CD4-positive, alpha-beta T cell treated with Interleukin-21 for 1 hour (primary cell): ENCODE measurements around the gene GRIP2.

ENCODE experiments used
- DNase-seq: peaks from one replicate; pipeline ENCODE4 v3.0.0-alpha.2; 2020

Gene GRIP2

DNA sequence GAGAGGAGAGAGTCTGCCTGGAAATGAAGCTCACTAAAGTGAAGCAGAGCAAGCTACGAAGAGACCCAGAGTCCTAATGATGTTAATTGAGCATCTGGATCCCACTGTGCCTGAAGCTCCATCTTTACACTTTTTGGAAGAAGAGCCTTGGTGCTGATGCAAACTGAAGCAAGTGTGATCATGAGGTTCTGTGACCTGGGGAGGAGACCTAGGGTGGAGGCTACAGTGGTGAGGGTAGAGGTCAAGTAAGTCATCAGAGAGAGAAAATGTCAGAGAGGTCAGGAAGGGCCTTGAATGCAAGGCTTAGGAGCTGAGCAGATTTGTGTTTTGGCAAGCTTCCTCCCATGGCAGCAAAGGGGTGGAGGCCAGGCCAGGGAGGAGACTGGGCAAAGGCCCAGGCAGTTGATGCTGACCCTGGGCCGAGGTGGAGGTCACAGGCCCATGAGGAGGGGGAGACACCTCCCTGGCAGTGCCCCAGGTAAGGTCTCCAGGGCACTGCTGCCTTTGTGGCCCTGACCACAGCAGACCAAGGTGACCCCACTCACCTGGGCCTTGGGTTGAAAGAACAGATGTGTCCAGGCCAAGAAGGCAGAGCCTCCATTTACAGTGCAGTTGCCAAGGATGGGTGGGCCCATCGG lies 1.6 kb downstream of the GRIP2 start:
- no peak for DNase-seq

DNA sequence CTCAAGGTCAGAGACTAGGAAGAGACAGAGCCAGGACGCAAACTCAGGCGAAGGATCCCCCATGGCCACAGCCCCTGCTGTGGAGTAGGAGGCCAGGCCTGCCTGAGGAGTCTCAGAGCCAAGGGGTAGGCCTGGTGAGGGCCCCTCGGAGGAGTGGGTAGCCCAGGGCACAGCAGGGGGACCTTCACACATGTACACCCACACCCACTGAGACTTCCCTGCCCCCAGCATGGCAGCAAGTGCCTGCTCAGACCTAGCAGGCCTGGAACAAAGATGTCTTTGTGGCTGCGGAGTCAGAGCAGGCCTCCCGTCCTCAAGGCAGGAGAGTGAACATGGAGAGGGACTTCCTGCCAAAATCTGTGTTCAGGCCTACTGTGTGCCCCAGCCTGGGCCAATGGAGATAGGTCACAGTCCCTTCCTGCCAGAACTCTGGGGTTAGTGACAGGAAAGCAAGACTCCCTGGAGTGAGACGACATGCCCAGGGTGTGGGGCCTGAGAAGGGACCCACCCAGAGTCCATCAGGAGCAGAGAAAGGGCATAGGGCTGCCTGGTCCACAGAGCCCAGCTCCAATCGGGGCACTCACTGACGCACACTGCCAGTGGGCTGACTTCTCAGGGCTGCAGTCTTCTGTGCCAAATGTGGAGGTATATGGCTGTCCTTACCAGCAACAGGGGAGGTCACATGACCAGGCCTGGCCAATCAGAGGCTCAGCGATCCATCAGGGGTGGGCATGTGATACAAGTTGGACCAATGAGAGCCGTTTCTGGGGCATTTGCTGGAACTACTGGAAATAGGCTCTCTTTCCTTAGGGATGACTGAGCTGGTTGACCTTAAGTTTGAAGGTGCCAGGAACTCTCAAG lies 2.3 kb downstream of the GRIP2 start:
- DNase-seq, result no peak

DNA sequence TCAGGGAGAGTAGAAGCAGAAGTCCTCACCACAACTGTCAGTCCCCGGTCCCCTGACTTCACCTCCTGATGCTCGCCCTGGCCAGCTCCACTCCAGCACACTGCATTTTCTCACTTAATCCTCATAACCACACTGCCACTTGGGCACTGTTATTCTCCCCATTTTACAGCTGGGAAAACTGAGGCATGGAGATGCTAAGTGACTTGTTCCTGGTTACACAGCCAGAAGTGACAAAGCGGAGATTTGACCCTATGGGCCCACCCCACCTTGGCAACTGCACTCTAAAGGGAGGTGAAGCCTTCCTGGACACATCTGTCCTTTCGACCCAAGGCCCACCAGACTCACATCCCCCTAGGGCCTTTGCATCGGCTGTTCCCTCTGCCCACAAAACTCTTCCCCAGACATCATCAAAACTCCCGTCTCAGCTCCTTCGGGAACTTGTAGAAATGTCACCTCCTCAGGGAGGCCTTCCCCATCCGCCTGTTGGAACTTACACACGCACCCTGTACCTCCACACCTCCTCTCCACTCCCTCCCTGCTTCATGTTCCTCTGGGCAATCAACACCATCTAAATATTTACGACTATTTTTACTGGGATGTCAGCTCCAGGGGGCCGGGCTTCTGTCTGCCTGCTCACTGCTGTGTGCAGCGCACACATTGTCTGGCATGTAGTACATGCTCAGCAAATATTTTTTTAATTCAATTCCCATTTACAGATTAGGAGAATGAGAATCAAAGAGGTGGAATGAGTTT lies 3.1 kb downstream of the GRIP2 start:
- DNase-seq, result no peak

DNA sequence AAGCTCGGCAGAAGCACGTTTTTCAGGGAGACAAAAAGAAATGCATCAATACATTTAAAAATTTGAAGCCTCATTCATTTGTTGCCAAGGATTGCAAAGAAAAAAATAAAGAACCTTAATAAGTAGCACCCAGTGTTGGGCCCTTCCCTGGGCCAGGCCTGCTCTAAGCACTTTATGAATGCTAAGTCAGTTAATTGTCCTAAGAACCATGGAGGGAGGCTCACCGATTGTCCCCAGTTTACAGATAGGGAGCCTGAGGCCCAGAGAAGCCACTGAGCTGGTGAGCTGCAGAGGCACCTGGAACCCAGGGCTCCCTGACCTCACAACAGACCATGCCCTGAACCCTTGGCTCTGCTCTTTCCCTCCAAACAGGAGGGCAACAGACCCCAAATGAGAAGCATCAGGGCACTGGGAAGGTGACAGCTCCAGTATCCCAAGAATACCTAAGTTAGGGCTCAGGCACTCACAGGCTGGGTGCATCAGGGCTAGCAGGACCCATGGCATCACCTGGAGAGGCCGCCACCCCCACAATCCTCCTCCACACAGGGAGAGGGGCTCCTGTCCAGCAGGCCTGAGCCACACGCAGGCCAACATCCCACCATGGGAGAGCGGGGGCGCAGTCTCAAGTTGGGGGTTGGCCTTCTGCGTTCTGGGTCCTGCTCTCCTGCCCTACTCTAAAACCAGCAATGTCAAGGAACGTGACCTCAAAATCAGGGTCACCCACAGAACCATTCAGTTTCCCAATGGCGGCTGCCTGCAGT lies 3.9 kb downstream of the GRIP2 start:
- no peak for DNase-seq

DNA sequence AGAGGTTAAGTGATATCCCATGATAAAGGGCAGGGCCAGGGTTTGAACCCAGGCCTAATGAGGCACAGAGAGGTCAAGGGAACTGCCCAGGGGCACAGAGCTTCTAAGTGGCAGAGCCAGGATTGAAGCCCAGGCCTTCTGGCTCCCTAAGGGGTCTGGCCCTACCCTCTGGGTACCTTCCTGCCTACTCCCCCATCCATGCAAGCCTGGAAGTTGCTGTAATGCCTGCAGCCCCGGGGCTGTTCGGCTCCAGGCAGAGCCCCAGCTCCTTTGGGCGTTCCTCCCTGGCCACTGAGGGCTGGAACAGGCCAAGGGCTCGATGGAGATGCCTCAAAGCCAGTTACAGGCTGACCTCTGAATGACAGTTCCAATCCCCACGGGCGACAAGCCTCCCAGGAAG lies 4.5 kb downstream of the GRIP2 start:
- no peak for DNase-seq

DNA sequence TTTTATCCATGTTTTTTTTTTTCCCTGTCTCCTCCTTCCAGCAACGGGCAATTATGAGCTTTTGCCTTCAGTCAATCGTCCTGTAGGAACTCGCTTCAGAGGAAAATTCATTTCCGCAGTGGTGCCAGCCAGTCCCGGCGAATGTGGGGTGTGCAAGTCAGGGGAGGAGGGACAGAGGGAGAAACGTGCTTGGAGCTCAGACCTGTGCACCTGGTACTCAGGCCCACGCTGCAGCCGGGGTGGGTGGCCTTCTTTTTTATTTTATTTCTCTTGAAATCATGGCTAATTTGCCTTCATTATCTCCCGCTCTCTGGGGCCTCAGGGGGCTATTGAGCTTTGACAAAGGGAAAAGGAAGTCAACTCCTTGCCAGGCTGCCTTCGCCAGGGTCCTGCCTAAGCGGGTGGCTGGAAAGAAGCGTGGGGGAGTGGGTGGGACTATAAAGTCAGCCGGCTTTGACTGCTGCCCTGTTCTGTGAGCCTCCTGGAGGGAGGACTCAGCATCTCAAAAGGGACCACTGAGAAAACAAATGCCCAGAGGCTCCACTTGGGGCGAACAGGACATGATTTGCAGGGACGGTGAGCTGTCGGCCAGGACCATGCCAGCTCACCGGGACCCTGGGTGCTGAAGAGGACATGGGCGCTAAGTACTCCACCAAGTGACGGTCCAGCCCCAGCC lies 5.5 kb downstream of the GRIP2 start:
- no peak for DNase-seq

DNA sequence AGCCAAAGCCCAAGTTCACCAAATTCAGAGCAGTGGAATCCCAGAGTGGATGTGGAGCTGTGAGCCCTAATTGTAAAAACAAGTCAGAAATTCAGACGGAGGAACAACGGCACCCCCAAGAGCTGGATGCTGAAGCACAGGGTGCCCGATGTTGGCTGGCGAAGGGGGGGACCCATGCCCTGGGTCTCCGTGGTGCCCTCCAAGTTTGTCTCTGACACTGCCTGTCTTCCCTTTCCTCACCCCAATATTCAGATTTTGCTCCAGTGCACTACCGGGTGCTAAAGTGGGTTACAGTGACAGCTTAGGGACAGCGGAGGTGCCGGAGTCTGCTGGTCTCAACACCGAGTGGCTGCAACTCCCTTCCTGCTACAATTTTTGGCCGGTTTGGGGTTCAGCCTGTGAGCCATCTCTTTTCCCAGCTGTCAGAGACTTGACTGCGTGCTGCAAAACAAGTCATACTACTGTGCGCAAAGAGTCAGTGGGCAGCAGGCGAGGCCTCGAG lies 6.6 kb downstream of the GRIP2 start:
- DNase-seq, result no peak

DNA sequence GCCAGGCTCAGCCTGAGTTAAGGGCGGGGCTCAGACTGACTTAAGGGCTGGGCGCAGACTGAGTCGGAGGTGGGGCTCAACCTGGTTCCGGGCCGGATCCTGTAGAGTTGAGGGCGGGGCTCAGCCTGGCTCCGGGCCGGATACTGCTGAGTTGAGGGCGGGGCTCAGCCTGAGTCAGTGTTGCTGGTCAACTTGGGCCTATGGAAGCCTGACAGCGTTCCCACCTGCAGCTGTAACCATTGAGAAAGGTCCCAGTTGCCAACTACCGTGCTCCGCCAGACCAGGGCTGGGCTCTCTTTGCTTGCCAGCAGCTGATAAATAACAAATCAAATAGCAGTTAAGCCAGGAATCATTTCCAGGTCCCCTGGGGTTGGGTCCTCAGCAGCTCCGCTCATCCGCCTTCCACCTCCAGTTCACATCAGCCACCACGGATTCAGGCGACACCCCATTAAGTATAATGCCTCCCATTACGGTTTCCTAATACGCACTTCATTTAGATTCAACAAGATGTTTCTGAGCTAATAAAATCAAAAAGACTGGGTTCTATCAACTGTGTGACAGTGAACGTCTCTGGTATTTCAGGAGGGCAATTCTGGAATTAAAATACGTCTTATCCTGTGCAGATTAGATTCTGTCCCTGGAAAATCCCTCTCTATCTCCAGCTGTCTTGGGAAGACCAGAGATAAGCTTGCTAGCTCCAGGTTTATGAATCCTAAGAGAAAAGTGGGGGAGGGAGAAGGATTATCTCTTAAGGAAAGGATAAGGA lies 7.3 kb downstream of the GRIP2 start:
- DNase-seq, result no peak

DNA sequence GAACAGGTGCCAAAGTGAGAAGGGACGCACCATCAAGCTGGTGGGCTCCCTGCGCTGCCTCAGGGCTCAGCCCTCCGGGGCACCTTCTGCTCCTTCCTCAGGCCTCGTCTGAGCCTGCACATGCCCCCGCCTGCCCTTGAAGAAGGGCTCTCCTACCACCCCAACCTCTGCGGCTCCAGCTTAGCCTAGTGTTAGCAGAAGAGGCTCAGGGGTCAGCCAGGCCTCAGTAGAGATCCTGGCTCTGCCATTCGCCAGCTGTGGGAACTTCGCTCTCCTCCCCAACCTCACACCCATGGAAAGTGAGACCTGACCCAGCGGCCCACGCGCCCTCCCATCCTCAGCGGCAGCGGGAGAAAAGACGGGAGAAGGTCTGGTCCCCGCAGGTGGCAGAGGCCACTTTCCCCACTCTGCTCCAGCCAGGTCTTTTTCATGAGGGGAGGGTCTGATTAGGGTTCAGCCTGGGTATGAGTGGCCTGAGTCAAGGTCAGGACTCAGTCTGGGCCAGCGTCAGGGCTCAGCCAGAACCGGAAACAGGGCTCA lies 8.2 kb downstream of the GRIP2 start:
- DNase-seq, result no peak

DNA sequence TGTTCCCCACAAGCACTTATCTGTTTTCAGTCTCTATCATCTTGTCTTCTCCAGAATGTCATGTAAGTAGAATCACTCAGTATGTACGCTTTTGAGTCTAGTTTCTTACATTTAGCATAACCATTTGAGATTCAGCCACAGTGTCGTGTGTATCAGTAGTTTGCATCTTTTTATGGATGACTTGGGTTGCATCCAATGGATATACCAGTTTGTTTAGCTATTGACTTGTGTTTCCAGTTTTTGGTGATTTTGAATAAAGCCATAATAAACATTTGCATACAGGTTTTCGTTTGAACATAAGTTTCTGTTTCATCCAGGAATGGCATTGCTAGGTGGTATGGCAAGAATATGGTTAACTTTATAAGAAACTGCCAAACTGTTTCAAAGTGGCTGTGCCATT lies 12.1 kb downstream of the GRIP2 start:
- no peak for DNase-seq

DNA sequence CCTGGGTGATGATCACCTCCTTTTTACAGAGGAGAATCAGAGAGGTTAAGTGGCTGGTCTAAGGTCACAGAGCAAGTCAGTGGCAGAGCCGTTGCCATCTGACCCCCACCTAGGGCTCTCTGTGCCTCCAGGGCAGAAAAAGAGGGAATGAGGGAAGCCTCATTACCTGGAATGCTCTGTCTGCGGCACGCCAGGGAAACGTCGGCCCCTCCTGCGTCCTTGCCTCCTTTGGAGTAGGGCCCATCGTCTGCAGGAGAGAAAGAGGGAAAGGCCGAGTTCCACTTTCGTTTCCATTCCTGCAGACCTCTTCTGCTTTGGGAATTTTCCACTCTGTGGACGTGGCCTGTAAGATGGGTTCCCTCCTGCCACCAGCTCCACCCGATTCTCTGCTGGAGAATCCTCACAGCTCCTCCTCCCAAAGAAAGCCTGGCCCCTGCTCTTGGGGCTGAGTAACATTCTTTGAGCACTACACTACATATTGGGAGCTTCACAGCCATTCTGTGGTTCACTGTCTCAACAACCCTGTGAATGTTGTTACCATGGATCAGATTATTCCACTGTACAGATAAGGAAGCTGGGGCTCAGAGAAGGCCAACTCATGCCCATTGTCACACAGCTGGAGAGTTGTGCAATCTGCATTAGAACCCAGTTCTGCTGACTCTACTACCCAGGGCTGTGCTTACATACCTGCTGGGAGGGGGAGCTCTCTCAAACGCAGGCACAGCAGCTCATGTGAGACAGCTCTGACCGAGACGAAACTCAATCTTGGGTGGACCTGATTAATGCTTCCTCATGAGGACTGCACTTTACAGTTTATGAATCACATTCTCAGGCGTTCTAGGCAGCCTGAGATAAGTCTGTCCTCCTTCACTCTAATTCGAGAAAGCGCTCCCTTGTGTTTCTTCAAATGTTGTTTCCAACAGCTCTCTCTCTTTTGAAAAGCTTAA lies 14.2 kb downstream of the GRIP2 start:
- no peak for DNase-seq

DNA sequence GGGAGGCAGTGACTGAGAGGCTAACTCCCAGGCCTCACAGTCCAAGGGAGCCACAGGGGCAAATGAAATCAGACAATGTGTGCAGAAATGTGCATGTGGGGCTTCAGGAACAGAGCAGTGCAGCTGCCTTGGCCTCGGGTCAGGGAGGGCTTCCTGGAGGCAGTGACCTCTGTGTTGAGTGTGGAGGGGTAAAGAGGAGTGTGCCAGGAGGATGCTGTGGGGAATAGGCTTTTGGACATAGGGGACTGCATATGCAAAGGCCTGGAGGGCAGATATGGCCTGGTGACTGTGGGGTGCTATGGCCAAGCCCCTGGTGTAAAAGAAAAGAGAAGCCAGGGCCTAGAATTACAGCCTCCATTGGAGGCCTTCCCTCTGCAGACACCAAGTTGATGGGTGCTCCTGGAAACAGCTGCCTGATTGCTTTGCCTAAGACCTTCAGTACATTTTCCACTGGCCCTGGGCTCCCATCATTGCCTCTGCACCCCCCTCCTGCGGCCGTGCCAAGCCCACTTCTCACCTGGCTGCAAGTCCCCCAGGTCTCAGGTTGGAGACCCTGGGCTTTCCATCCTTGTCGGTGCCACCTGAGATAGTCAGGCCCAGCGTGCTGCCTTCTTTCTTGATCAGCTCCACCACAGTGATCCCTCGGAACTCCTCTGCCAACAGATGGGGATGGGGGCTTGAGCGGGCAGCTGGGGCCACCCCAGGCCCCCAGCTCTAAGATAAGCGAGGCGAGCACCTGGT lies 15.1 kb downstream of the GRIP2 start:
- no peak for DNase-seq

DNA sequence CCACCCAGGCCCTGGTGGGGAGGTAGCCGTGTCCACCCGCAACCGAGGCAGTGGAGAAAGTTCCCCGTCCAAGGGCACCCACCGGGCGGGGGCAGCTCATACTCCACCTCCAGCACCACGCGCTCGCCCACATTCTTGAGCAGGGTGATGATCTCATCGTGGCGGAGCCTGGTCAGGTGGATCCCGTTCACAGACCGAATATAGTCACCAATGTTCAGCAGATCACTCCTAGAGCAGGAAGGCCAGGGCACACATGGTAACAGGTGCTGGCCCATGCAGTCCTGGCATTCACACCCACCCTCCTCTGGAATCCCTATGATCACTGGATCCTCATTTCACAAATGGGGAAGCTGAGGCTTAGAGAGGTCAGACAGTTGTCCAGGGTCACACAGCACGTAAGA lies 15.8 kb downstream of the GRIP2 start:
- no peak for DNase-seq

DNA sequence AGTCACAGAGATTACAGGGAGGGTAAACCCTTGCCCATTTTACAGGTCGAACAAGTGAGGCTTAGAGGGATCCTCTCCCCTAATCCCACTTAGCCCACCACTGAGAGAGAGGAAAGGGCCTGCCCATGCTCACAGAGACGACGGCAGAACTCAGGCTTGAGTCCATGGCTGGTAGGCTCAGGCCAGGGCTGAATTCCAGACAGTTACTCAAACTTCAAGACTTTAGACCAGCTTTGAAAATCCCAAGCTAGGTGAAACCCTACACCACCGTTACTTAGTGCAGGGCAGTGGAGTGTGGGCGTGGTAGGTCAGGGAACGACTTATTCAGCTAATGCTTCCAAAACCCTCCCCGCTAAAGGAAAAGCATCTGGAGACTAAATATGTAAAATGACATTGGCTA lies 16.4 kb downstream of the GRIP2 start:
- no peak for DNase-seq

DNA sequence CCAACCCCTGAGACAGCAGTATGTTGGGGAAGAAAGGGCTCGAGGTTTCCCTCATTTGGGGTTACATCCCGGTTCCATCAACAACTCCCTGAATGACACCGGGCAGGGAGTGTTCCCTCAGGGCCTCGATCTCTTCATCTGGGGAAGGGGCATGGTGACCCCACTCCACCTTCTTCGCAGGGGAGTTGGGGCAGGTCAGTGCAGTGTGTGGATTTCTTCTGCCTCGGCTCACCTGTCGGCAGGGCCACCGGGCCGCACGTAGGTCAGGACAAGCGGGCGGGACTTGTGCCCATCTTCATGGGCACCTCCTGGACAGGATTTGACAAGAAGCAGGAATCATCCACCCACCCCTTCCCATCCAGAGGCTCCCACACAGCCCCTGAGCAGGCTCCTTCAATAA lies 17.4 kb downstream of the GRIP2 start:
- DNase-seq, result no peak

DNA sequence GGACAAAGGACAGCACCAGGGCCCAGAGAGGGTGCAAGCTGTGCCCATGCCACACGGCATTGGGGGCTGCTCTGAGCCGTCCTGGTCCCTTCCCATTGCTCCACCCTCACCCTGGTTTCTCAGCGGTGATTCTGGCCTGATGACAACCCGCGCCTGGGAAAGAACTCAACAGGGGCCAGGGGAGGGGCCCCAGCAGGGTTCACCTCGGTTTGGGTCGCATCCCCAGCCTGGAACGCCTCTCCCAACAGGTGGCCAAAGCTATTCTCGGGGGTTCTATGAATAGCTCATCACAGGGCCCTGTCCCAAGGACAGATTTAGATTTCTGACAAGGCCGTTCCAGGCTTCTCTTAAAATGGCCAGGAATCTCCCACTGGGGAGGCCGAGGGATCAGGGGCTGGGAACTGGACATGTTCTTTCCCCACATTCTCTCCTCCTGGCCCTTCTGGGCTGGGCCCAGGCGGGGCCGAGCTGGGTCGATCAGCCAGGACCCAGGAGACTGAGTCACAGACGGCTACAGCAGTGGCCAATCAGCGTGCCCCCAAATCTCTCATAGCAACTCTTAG lies 17.9 kb downstream of the GRIP2 start:
- DNase-seq, result no peak

DNA sequence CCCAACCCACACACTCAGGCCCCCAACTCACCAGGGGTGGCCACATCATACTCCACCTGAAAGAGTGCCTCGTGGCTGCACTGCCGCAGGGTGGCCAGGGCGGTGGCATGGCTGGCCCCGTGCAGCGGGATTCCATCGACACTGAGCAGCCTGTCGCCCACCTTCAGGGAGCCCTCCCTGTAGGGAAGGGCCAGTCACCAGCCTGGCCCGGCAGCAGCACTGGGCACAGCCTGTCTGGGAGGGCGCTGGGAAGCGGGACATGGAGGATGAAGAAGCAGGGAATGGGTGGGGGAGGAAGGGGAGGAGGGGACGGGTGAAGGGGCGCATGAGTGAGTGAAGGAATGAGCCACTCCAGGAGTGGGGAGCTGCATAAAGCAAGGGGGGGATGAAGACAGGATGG lies 18.5 kb downstream of the GRIP2 start:
- DNase-seq, result no peak

DNA sequence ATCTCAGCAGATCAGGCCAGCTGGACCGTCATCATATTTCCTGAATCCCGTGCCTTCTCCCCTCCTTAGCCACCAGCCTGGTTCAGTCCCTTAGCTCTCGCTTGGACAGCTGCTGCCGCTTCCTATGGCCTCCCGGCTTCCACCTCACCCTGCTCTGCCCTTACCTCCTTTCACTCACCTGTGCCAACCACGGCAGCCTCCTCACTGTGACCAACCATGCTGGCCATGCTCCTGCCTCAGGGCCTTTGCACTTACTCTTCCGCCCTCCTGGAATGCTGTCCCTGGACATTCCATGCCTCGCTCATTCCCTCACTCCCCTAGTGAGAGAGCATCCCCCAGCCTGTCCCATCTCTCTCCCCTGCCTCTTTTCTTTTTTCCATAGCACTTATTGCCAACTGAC lies 19.2 kb downstream of the GRIP2 start:
- DNase-seq, result no peak

DNA sequence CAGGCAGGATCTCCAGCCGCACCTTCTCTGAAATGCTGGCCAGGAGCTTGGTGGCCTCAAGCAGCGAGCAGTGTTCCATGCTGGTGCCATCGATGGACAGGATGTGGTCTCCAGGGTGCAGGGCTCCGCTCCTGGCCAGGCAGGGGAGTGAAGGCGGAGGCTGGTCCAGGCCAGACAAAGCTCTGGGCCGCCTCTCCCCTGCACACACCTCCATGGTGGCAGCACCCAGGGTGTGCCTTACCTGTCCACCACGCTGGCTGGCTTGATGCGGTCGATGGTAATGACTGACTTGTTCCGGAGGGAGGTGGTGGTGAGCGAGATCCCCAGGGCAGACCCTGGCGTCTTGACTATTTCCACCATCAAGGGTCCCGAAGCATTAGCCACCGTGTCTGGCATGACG lies 20.0 kb downstream of the GRIP2 start:
- DNase-seq, result no peak
